SW 1271 (cell line): ENCODE results near the gene KATNBL1.

Experiments used
- DNase-seq, 2 experiments: peaks; one replicate each; lab custom pipeline; 2025; lab: John Stamatoyannopoulos, UW

KATNBL1 gene

DNA sequence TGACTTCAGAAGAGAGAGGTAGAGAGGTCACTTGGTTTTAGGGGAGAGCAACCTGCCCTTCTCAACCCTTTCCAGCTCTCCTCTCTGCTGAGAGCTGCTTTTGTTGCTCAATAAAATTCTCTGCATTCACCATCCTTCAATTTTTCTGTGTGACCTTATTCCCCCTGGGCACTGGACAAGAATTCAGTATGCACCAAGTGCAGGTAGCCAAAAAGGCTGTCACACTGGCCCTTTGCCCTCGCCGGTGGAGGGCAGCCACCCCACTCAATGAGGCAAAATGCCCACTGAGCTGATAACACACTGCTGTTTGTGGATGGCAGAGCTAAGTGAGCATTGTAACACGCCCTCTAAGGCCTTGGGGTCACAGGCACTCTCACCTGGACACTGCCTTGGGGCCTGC lies 95.2 kb downstream of the KATNBL1 start:
- DNase-seq, result no peak

DNA sequence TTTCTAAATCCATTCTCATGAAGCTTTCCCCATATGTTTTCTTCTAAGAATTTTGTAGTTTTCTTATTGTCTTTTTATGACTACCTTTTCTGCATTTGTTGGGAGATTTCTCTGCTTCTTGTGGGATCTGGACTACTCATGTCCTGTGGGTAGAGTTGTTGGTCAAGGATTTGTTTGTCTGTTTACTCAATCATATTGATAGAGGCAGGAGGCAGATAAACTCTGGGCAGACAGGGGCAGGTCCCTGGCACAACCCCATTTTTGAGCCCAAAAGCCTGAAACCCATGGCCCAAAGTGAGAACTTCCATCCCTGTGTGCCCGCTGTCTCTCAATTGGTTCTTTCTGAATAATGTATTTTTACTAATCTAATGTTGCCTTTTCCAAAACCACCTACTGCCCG lies 95.7 kb downstream of the KATNBL1 start:
- DNase-seq, result no peak

- DNase-seq, result no peak
Measured at GRCh38 chr15:34111488-34111887, 98.4 kb downstream of the KATNBL1 start.

DNA sequence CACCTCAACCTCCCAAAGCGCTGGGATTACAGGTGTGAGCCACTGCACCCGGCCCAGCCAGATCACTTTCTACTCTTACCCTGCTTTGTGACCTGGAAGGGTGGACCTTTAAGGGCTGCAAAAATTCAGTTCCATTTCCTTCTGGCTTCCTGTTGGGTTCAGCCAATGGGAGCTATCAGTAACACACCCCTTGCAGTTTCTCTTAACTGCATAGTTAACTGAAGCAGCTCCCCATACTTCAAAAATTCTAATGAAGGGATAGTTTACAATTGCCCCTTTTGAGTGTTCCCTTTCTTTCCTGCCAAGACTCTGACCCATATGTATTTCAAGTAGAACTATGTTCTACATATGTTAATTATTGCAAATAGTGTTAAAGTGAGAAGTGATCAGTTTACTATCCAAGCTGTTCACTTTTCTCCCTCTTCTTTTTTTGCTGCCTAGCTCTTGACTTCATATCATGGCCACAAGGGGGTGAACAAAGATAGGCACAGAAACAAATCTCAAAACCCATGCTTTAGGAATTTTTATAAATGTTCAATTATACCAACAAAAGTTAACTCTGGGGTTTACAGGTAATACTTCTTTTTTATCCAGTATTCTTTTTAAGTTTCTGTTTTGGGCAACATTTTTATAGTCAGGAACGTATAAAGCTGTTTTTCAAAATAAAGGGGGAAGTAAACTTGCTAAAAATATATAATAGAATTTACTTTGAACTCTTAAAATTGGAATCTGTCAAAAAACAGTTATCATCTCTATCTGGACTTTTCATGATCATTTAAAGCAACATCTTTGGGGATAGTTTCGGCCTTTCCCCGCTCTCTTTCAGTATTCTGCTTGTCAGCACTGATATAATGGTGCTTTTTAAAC lies 99.9 kb downstream of the KATNBL1 start:
- DNase-seq, result peak in 1 of 2 experiments; percentile 24

DNA sequence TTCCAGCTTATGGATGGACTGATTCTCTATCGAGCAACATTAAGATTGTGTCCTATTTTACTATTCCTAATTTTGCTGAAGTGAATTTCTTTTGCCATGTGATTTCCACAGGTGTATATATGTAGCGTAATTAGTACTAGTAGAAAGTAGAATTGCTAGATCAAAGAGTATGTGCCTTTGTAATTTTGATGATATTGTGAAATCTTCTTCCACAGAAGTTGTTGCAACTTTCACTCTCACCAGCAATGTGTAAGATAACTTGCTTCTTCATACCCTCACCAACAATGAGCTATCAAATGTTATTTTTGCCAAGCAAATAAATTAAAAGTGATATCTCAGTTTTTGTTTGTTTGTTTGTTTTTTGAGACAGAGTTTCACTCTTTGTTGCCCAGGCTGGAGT lies 102.6 kb downstream of the KATNBL1 start:
- no peak for DNase-seq

- DNase-seq, result no peak
Measured at GRCh38 chr15:34106423-34106822, 103.5 kb downstream of the KATNBL1 start.

DNA sequence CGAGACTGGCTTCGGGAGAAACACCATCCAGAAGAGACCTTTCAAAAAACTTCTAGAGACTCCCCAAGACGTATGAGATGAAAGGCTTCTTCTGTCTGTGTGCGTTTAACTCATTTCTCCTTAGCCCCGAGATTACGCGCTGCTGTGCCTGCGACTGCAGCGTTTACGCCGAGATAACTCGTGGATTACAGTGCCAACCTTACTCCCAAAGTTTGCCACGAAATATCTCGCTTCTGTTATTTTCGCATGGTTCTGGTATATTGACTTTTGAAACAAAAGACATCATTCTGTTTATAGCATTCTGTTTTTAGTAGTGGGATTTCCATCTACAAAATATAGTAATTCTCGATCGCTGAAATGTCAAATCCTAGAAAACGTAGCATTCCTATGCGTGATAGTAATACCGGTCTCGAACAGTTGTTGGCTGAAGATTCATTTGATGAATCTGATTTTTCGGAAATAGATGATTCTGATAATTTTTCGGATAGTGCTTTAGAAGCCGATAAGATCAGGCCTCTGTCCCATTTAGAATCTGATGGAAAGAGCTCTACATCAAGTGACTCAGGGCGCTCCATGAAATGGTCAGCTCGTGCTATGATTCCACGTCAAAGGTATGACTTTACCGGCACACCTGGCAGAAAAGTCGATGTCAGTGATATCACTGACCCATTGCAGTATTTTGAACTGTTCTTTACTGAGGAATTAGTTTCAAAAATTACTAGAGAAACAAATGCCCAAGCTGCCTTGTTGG lies 107.5 kb downstream of the KATNBL1 start:
- no peak for DNase-seq

- peak; percentile 84 to 95 for DNase-seq
Measured at GRCh38 chr15:34101366-34102174, 108.3 kb downstream of the KATNBL1 start, which contains the start of the genes EMC7 and PGBD4. Gene EMC7 (minus strand): TSS chr15:34101862. CDS start chr15:34101839, 23 bp downstream. Gene PGBD4 (plus strand): TSS chr15:34102083. CDS start chr15:34102532, 449 bp downstream.

DNA sequence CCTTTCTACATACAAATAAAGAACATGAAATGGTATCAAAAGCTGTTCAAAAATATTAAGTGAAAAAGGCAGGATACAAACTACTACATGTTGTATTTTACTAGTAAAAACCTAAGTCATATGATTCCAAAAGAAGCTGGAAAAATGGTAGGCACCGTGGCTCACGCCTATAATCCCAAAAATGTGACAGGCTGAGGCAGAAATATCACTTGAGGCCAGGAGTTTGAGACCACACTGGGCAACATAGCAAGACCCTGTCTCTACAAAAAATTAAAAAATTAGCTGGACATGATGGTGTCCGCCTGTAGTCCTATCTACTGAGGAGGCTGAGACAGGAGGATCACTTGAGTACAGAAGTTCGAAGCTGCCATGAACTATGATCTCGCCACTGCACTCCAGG lies 110.0 kb downstream of the KATNBL1 start:
- DNase-seq, result no peak
